Measurements from ENCODE around the gene PTPN13. TPM values are rescaled to one million over a fixed set of nuclear protein-coding genes. Genes with fewer than 3 reads are reported as not detected.

The PTPN13 gene
- total and polyA plus RNA-seq, 4 donors, result 0.36 to 3.2 (median 1.2) TPM

DNA sequence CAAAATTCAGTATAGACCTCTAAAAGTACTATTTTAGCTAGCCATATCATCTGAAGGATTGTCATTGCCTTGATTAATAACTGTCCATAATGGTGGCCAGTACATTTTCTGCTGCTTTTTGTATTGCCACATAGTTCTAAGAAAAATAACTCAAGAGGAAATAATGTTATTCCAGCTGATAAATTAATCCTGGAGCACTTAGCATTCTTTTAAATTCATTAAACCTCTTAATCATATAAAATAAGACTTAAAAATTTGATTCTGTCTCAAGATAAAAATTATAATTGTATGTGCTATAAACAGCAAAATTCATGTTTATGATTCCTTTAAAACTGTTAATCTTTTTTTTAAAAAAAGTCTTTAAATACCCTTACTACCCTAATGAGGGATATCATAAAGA, 12.7 kb downstream of the PTPN13 start:
- Histone ChIP-seq H3K4me3 (ENCODE audit: low read depth in 1 of 3, low read length in 3 of 3) (no peak overlapping the region), H3K9me3 (ENCODE audit: control insufficient read depth in 4 of 4, low read length in 3 of 4) (no peaks in the 10 kb centered on the region), H3K36me3 (ENCODE audit: control insufficient read depth in 4 of 4, insufficient read depth in 3 of 4, low read depth in 1 of 4, low read length in 3 of 4) (no peaks in the 10 kb centered on the region), H3K4me1 (ENCODE audit: control insufficient read depth in 4 of 4, insufficient read depth in 4 of 4, low read length in 3 of 4) (no peaks in the 10 kb centered on the region), H3K27me3 (ENCODE audit: control insufficient read depth in 4 of 4, insufficient read depth in 4 of 4, low read length in 3 of 4) (no peaks in the 10 kb centered on the region), H3K27ac (ENCODE audit: low read depth in 1 of 2, low read length in 2 of 2) (no peak overlapping the region), H3K9ac (ENCODE audit: low read depth in 1 of 2, low read length in 2 of 2) (no peak overlapping the region)
- no peak for DNase-seq (ENCODE audit: low spot score)
- TF ChIP-seq FOXA2 (IDR thresholded peaks at IDR 0.05), result no peak
- no peak for TF ChIP-seq RAD21 (IDR thresholded peaks at IDR 0.05)
- TF ChIP-seq, protein P1, sequence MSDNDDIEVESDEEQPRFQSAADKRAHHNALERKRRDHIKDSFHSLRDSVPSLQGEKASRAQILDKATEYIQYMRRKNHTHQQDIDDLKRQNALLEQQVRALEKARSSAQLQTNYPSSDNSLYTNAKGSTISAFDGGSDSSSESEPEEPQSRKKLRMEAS (IDR thresholded peaks at IDR 0.05), result no peak
- TF ChIP-seq, protein P2, sequence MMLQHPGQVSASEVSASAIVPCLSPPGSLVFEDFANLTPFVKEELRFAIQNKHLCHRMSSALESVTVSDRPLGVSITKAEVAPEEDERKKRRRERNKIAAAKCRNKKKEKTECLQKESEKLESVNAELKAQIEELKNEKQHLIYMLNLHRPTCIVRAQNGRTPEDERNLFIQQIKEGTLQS (IDR thresholded peaks at IDR 0.05), result no peak
- no peak for TF ChIP-seq FOXA1 (IDR thresholded peaks at IDR 0.05)
- no peak for TF ChIP-seq SP1 (IDR thresholded peaks at IDR 0.05)
- no peak for TF ChIP-seq RXRA (IDR thresholded peaks at IDR 0.05)
- TF ChIP-seq JUND (IDR thresholded peaks at IDR 0.05), result no peak
- TF ChIP-seq, protein P3, sequence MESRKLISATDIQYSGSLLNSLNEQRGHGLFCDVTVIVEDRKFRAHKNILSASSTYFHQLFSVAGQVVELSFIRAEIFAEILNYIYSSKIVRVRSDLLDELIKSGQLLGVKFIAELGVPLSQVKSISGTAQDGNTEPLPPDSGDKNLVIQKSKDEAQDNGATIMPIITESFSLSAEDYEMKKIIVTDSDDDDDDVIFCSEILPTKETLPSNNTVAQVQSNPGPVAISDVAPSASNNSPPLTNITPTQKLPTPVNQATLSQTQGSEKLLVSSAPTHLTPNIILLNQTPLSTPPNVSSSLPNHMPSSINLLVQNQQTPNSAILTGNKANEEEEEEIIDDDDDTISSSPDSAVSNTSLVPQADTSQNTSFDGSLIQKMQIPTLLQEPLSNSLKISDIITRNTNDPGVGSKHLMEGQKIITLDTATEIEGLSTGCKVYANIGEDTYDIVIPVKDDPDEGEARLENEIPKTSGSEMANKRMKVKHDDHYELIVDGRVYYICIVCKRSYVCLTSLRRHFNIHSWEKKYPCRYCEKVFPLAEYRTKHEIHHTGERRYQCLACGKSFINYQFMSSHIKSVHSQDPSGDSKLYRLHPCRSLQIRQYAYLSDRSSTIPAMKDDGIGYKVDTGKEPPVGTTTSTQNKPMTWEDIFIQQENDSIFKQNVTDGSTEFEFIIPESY (IDR thresholded peaks at IDR 0.05), result no peak
- TF ChIP-seq TAF1 (conservative IDR thresholded peaks at IDR 0.05), result no peak
- TF ChIP-seq, protein P4, sequence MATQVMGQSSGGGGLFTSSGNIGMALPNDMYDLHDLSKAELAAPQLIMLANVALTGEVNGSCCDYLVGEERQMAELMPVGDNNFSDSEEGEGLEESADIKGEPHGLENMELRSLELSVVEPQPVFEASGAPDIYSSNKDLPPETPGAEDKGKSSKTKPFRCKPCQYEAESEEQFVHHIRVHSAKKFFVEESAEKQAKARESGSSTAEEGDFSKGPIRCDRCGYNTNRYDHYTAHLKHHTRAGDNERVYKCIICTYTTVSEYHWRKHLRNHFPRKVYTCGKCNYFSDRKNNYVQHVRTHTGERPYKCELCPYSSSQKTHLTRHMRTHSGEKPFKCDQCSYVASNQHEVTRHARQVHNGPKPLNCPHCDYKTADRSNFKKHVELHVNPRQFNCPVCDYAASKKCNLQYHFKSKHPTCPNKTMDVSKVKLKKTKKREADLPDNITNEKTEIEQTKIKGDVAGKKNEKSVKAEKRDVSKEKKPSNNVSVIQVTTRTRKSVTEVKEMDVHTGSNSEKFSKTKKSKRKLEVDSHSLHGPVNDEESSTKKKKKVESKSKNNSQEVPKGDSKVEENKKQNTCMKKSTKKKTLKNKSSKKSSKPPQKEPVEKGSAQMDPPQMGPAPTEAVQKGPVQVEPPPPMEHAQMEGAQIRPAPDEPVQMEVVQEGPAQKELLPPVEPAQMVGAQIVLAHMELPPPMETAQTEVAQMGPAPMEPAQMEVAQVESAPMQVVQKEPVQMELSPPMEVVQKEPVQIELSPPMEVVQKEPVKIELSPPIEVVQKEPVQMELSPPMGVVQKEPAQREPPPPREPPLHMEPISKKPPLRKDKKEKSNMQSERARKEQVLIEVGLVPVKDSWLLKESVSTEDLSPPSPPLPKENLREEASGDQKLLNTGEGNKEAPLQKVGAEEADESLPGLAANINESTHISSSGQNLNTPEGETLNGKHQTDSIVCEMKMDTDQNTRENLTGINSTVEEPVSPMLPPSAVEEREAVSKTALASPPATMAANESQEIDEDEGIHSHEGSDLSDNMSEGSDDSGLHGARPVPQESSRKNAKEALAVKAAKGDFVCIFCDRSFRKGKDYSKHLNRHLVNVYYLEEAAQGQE (IDR thresholded peaks at IDR 0.05), result no peak
- TF ChIP-seq, protein P5, sequence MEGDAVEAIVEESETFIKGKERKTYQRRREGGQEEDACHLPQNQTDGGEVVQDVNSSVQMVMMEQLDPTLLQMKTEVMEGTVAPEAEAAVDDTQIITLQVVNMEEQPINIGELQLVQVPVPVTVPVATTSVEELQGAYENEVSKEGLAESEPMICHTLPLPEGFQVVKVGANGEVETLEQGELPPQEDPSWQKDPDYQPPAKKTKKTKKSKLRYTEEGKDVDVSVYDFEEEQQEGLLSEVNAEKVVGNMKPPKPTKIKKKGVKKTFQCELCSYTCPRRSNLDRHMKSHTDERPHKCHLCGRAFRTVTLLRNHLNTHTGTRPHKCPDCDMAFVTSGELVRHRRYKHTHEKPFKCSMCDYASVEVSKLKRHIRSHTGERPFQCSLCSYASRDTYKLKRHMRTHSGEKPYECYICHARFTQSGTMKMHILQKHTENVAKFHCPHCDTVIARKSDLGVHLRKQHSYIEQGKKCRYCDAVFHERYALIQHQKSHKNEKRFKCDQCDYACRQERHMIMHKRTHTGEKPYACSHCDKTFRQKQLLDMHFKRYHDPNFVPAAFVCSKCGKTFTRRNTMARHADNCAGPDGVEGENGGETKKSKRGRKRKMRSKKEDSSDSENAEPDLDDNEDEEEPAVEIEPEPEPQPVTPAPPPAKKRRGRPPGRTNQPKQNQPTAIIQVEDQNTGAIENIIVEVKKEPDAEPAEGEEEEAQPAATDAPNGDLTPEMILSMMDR (IDR thresholded peaks at IDR 0.05; ENCODE audit: low read depth, low read length, missing input control), result no peak

DNA sequence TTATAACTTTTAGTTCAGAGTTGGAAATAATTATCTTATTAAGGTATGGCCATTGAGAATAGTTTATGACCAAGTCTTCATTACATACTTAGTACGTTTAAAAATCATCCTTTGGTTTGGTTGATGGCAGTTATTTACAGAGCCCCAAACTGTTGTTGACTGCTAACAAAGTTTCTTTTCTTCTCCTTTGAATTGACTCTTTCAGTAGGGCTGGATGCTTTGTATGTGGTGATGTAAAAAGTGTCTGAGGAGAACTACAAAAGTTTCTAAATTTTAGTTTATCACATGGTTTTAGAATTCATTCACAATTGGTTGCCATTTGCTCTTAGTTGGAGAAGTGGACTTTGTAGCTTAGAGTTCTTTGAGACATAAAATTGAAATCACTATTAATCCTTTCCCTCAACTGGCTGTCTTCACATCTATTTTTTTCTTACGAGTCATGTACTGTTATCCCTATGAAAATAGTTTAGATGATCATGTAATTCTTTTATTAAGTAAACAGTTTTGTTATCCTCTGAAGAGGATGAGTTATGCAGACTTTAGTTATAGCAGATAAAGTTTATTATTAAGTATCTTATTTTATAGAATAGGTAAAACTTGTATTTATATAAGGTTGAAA, 14.8 kb downstream of the PTPN13 start:
- H3K27me3 ChIP-seq (ENCODE audit: control insufficient read depth in 4 of 4, insufficient read depth in 4 of 4, low read length in 3 of 4), result no peaks in the 10 kb centered on the region
- no peak overlapping the region for H3K9ac ChIP-seq (ENCODE audit: low read depth in 1 of 2, low read length in 2 of 2)
- TF ChIP-seq RXRA (IDR thresholded peaks at IDR 0.05) (no peak), YY1 (IDR thresholded peaks at IDR 0.05) (no peak), HNF4A (conservative IDR thresholded peaks at IDR 0.05) (no peak)
- TF ChIP-seq, protein P2 (IDR thresholded peaks at IDR 0.05), result no peak
- no peaks in the 10 kb centered on the region for H3K9me3 ChIP-seq (ENCODE audit: control insufficient read depth in 4 of 4, low read length in 3 of 4)
- no peaks in the 10 kb centered on the region for H3K4me1 ChIP-seq (ENCODE audit: control insufficient read depth in 4 of 4, insufficient read depth in 4 of 4, low read length in 3 of 4)
- no peak overlapping the region for H3K27ac ChIP-seq (ENCODE audit: low read depth in 1 of 2, low read length in 2 of 2)
- H3K36me3 ChIP-seq (ENCODE audit: control insufficient read depth in 4 of 4, insufficient read depth in 3 of 4, low read depth in 1 of 4, low read length in 3 of 4), result no peaks in the 10 kb centered on the region
- no peak for DNase-seq (ENCODE audit: low spot score)
- H3K4me3 ChIP-seq (ENCODE audit: low read depth in 1 of 3, low read length in 3 of 3), result no peak overlapping the region
- 76% methylated on average over 2 of the region's 2 CpGs for WGBS

Measured in liver (tissue), 9 donors.